ENCODE measurements around the gene PDE3A.
A peak's percentile ranks its signal among the peaks of the same experiment; 100 is the strongest.
"Not testable (repeated sequence)": the region's sequence is repeated elsewhere in the genome, so short reads cannot be mapped to it uniquely, and the experiment has no call there.

Gene PDE3A

GRCh38 chr12:20375560-20375959 lies 7.2 kb downstream of the PDE3A start:
- DNase-seq: no peak

DNA sequence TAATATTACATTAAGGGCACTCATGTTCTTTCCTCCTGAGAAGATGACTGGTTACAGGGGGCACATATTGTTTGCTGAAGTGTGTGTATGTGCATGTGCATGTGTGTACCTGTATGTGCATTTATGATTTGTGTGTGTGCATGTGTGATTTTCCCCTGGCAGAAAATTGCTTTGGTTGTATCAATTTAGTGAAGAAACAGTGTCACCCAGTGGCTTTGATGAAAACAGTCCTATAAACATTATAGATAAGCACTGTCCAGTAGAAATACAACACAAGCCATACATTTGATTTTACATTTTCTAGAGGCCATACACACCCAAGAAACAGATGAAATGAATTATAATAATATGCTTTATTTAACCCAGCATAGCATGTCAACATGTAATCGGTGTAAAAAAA lies 8.6 kb downstream of the PDE3A start:
- DNase-seq: no peak

GRCh38 chr12:20377750-20378149 lies 9.4 kb downstream of the PDE3A start:
- no peak for DNase-seq

DNA sequence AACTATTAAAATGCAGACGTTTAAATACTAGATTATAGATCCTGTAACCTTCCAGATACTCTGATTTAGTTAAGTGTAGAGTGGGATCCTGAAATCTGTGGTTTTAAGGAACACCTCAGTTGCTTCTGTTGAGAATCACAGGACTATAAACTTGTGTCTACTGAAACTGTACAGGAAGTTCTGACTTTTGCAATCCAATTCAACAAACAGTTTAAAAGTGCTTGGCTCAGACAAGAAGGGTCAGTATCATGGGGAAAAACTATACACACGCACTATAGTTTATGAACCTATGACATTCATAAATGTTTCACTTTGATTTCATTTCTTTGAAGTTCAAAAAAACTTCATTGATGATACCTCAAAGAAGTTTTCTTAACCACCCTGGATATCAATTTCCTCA lies 13.8 kb downstream of the PDE3A start:
- DNase-seq: no peak

DNA sequence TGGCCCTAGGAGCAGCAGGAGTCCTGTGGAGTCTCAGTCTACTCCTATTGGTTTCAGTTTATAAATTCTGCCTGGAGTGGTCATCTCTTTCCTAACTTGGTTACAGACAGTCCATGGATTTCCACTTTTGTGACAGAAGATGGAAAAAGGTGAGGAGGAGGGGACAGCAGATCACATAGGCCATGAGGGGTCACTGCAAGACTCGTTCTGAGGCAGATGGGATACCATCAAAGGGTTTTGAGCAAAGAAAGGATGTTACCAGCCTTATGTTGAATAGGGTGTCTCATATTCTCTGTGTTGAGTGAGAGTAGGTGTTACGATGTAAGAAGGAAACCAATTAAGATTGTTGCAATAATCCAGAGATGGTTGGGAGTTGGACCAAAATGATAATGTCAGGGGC lies 15.3 kb downstream of the PDE3A start:
- DNase-seq: no peak

DNA sequence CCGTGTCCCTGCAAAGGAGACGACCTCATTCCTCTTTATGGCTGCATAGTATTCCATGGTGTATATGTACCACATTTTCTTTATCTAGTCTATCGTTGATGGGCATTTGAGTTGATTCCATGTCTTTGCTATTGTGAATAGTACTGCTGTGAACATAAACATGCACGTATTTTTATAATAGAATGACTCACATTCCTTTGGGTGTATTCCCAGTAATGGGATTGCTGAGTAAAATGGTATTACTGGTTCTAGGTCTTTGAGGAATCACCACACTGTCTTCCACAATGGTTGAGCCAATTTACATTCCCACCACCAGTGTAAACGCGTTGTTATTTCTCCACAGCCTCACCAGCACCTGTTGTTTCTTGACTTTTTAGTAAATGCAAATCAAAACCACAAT lies 16.5 kb downstream of the PDE3A start:
- not testable (repeated sequence) for DNase-seq

DNA sequence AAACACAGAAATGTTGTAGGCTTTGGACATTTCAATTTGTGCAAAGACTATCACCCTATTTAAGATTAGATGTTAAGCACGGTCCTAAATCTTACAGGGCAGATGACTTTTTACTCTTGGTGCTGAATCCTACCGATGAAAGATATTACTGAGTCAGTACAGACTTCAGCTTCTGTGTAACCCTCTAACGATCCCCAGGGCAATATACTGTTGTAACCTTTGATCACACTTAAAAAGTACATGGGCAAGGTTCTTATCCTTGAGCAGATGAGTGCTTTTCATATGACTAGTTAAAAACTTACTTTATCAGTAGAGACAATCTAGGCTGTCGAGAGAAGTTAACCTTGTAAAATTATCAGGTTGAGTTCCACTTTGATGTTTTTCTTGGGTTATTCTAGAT lies 22.5 kb downstream of the PDE3A start:
- no peak for DNase-seq

DNA sequence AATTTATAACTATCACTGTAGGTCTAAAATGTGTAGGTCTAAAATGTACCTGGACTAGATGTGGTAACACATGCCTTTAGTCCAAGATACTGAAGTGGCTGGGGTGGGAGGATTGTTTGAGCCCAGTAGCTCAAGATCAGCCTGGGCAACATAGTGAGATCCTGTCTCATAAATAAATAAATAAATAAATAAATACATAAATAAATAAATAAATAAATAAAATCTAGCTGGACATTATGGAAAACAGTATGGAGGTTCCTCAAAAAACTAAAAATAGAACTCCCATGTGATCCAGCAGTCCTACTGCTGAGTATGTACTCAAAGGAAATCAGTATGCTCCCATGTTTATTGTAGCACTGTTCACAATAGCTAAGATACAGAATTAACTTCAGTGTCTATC lies 24.0 kb downstream of the PDE3A start:
- no peak for DNase-seq

- DNase-seq: no peak
These were observed 25.4 kb downstream of the PDE3A start for GRCh38 chr12:20393707-20394106.

GRCh38 chr12:20395791-20396550 lies 27.6 kb downstream of the PDE3A start:
- no peak for DNase-seq

DNA sequence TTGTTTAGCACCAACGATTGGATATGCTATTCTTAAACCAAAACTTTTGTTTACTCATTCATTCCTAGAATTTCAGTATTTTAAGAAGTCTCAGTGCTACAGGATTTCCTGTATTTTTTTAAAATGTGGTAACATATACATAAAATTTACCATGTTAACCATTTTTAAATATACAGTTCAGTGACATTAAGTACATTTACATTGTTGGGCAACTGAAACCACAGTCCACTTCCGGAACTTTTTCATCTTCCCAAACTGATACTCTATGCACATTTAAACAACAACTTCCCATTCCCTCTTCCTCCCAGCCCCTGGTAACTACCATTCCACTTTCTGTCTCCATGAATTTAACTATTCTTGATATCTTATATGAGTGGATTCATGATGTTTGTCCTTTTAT lies 30.3 kb downstream of the PDE3A start:
- DNase-seq: no peak

- no peak for DNase-seq
These were observed 31.7 kb downstream of the PDE3A start for GRCh38 chr12:20400003-20400402.

- no peak for DNase-seq
These were observed 34.9 kb downstream of the PDE3A start for GRCh38 chr12:20403230-20403629.

DNA sequence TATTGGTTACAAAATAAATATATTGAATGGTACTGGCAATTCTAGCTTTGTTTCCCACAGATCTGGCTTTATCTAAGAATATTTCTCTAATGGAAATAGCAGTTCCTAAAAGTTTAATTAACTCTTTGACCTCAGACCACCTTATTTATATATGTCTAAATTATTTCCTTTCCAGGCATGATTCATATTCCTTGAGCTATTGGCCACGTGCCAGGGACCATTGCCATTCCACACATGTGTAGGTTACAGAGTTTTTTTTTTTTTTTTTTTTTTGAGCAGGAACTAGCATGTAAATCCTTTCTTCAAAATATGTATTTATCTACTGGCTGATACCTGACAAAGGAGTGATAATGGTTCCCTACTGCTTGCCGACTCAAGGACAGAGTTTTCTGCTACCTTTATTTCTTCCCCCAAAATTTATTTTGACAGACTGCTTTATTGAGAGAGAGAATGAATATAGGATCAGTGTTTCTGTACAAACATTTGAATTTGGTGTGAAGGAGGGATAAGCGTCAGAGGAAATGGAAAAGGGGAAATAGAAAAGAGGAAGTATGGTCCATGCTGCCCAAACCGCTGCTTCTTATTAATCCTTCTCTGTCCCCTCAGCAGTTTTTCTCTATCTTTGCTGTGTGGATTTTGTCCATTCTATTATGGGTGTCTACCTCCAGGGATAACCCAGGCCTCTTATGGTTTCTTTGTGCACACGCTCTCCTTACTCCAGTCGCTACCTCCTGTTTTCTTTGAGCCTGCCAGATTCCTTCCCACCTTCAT lies 36.4 kb downstream of the PDE3A start:
- DNase-seq: no peak

GRCh38 chr12:20409607-20410377 lies 41.5 kb downstream of the PDE3A start:
- no peak for DNase-seq

DNA sequence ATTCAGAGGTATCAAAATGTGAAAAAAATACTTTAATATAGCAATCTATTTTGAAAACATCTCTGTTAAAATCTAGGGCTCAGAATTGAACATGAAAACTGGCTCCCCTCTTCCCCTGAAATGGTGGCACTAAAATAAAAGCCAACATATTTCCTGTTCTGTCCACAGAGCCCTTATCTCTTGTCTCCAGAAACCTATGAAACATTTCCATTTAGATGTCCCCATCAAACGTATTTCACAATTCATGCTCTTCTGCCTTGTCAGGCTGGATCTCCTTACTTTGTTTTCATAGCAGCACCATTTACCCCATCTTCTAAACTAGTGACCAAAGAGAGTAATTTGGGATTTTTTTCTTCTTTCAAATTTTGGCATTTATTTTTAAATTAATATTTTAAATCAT lies 42.4 kb downstream of the PDE3A start:
- DNase-seq: no peak

- DNase-seq: peak in 1 of 2 experiments; percentile 4
These were observed 43.0 kb downstream of the PDE3A start for GRCh38 chr12:20411345-20411744.

GRCh38 chr12:20415028-20415427 lies 46.7 kb downstream of the PDE3A start:
- DNase-seq: no peak

DNA sequence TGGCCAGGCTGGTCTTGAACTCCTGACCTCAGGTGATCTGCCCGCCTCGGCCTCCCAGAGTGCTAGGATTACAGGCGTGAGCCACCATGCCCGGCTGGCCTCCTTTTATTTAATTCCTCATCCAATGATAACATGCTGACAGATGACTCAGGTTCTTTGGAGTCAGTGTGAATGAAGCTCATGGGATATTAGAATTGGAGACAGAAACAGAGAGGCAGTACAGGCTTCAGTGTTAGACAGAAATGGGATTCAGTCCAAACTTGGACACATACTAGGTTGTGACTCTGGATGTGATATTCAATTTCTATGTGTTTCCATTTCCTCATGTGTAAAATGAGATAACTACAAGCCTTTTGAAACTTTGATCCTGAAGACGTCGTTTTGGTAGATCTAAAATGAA lies 47.3 kb downstream of the PDE3A start:
- no peak for DNase-seq

GRCh38 chr12:20420557-20420956 lies 52.2 kb downstream of the PDE3A start:
- DNase-seq: no peak

DNA sequence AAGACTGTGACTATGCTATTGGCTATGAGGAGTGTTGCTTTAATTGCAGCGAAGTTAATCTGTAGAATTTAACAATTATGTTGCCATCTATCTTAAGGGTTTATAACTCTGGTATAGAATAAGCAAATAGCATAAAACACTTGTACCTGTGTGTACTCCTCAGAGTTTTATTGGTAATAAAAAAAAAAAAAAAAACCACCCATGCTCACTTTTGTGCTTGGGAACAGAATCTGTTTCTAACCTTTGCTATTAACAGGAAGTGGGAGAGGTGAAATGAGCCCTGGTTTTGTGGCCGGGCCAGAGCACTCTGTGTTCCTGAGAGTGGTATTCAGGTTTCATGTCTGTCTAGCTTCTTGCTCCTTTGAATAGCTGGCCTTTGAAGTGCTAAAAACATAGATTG lies 53.1 kb downstream of the PDE3A start:
- no peak for DNase-seq

GRCh38 chr12:20423557-20423956 lies 55.2 kb downstream of the PDE3A start:
- DNase-seq: no peak

DNA sequence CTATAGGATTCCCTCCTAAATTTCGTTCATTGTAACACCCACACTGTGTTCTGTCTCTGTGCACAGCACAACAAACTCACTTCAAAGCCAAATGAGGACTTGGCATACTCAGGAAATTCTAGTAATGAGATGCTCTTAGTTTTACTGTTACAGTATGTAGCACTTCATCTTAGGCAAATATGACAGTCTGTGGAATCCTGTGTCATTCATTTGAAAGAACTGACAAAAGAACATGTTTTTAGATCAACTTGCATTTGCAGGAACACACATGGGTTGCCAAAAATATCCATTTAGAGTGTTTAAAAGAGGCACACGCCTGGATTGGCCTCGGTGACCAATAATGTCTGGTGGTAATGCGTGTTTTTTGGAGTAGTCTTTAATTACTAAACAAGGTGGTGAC lies 56.5 kb downstream of the PDE3A start:
- no peak for DNase-seq

DNA sequence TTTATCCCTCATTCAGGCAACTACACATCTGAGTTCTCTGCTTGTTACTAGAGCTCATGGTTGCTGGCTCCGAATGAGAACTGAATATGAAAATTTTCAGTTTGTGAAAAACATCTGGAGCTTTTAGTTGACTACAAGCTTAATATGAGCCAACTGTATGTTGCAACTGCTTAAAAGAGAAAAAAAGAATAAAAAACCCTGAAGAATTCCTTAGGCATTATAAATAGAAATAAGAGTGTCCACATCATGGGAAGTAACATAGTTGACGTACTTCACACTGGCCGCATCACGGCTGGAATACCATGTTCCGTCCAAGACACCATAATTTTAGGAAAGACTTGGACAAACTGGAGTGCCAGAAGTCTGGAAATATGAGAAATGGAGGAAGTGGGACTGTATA lies 57.9 kb downstream of the PDE3A start:
- no peak for DNase-seq

Measured in NCI-H187 (cell line).